H9 (cell line): ENCODE results near the gene SYT17. TPM values are rescaled to one million over a fixed set of nuclear protein-coding genes. Genes with fewer than 3 reads are reported as not detected.

Experiments used
- DNase-seq: peaks from one replicate; pipeline ENCODE4 v3.0.0-alpha.2; 2017
- H2AFZ ChIP-seq: one replicate; pipeline ENCODE4 v1.6.1; 2013; ENCODE audit warnings: mild to moderate bottlenecking, low read length, control low read depth, moderate library complexity
- H2AK5ac ChIP-seq: 2 replicates; pipeline ENCODE4 v1.6.1; 2013; ENCODE audit warnings: low read length, control low read depth, mixed read lengths; ENCODE audit not compliant: insufficient read length
- H2BK120ac ChIP-seq: one replicate; pipeline ENCODE4 v1.6.1; 2013; ENCODE audit warnings: low read depth, mild to moderate bottlenecking, low read length, control low read depth, inconsistent platforms; ENCODE audit not compliant: poor library complexity, severe bottlenecking
- H2BK12ac ChIP-seq: 2 replicates; pipeline ENCODE4 v1.6.1; 2013; ENCODE audit warnings: low read length, control low read depth, mixed read lengths, low read depth; ENCODE audit not compliant: insufficient read length
- H2BK15ac ChIP-seq: 2 replicates; pipeline ENCODE4 v1.6.1; 2013; ENCODE audit warnings: low read depth, low read length, control low read depth
- H2BK20ac ChIP-seq: one replicate; pipeline ENCODE4 v1.6.1; 2013; ENCODE audit warnings: low read depth, mild to moderate bottlenecking, low read length, control low read depth, inconsistent platforms; ENCODE audit not compliant: poor library complexity, severe bottlenecking
- H2BK5ac ChIP-seq: 2 replicates; pipeline ENCODE4 v1.6.1; 2013; ENCODE audit warnings: low read length, control low read depth, mixed read lengths; ENCODE audit not compliant: insufficient read length
- H3K14ac ChIP-seq: 2 replicates; pipeline ENCODE4 v1.6.1; 2013; ENCODE audit warnings: low read length, control low read depth; ENCODE audit not compliant: insufficient read depth
- H3K18ac ChIP-seq: 2 replicates; pipeline ENCODE4 v1.6.1; 2013; ENCODE audit warnings: low read depth, mild to moderate bottlenecking, mixed read lengths, low read length, control low read depth; ENCODE audit not compliant: insufficient read length
- H3K23ac ChIP-seq: 2 replicates; pipeline ENCODE4 v1.6.1; 2013; ENCODE audit warnings: low read length, control low read depth, mixed read lengths, low read depth; ENCODE audit not compliant: insufficient read length
- H3K23me2 ChIP-seq: 2 replicates; pipeline ENCODE4 v1.6.1; 2013; ENCODE audit warnings: low read depth, mild to moderate bottlenecking, mixed read lengths, low read length, control low read depth; ENCODE audit not compliant: insufficient read length, poor library complexity, severe bottlenecking
- H3K27ac ChIP-seq: 2 replicates; pipeline ENCODE4 v1.5.1; 2013; ENCODE audit warnings: low read length, control low read depth, mixed read lengths, low read depth; ENCODE audit not compliant: insufficient read length
- H3K27me3 ChIP-seq: 2 replicates; pipeline ENCODE4 v1.6.1; 2013; ENCODE audit warnings: low read length, control low read depth, inconsistent platforms; ENCODE audit not compliant: insufficient read depth
- H3K4ac ChIP-seq: 2 replicates; pipeline ENCODE4 v1.6.1; 2013; ENCODE audit warnings: low read depth, mild to moderate bottlenecking, control low read depth, inconsistent platforms, low read length, moderate library complexity
- H3K4me1 ChIP-seq: 2 replicates; pipeline ENCODE4 v1.6.1; 2013; ENCODE audit warnings: low read length, control low read depth, inconsistent platforms; ENCODE audit not compliant: insufficient read depth
- H3K4me2 ChIP-seq: 2 replicates; pipeline ENCODE4 v1.6.1; 2013; ENCODE audit warnings: low read length, control low read depth, mixed read lengths; ENCODE audit not compliant: insufficient read length, insufficient read depth
- H3K56ac ChIP-seq: 2 replicates; pipeline ENCODE4 v1.6.1; 2013; ENCODE audit warnings: low read depth, mild to moderate bottlenecking, mixed read lengths, low read length, control low read depth; ENCODE audit not compliant: insufficient read length
- H3K79me1 ChIP-seq: 2 replicates; pipeline ENCODE4 v1.6.1; 2013; ENCODE audit warnings: low read depth, mild to moderate bottlenecking, moderate library complexity, low read length, control low read depth, inconsistent platforms; ENCODE audit not compliant: insufficient read depth, poor library complexity, severe bottlenecking
- H3K79me2 ChIP-seq: 2 replicates; pipeline ENCODE4 v1.6.1; 2013; ENCODE audit warnings: low read length, control low read depth, inconsistent platforms; ENCODE audit not compliant: insufficient read depth
- H3K9ac ChIP-seq: 2 replicates; pipeline ENCODE4 v1.6.1; 2013; ENCODE audit warnings: low read length, control low read depth, mixed read lengths; ENCODE audit not compliant: insufficient read length; ENCODE audit errors: extremely low read depth
- H3K9me3 ChIP-seq: one replicate; pipeline ENCODE4 v1.6.1; 2013; ENCODE audit warnings: low read depth, low read length, inconsistent platforms; ENCODE audit not compliant: control insufficient read depth
- H3T11ph ChIP-seq: one replicate; pipeline ENCODE4 v1.6.1; 2013; ENCODE audit warnings: mild to moderate bottlenecking, low read length, control low read depth, inconsistent platforms
- H4K20me1 ChIP-seq: one replicate; pipeline ENCODE4 v1.6.1; 2013; ENCODE audit not compliant: control insufficient read depth, insufficient read length, insufficient read depth
- H4K5ac ChIP-seq: 2 replicates; pipeline ENCODE4 v1.6.1; 2013; ENCODE audit warnings: low read depth, mild to moderate bottlenecking, mixed read lengths, low read length, control low read depth; ENCODE audit not compliant: insufficient read length
- H4K8ac ChIP-seq: replicated peaks from 2 replicates; pipeline ENCODE4 v1.6.1; 2013; ENCODE audit warnings: low read length, control low read depth, mixed read lengths, low read depth; ENCODE audit not compliant: insufficient read length
- H4K91ac ChIP-seq: 2 replicates; pipeline ENCODE4 v1.6.1; 2013; ENCODE audit warnings: low read depth, mild to moderate bottlenecking, moderate library complexity, mixed read lengths, low read length, control low read depth; ENCODE audit not compliant: insufficient read length
- H3K27ac Mint-ChIP-seq, 3 experiments: 2 replicates in 2 of 3; 3 replicates in 1 of 3; pipeline ENCODE4 v1.8.0; 2020 to 2021; ENCODE audit warnings: mixed read lengths in 3 of 3, mild to moderate bottlenecking in 1 of 3, moderate library complexity in 1 of 3
- H3K27me3 Mint-ChIP-seq: 2 replicates; pipeline ENCODE4 v1.8.0; 2021; ENCODE audit warnings: low read depth, mild to moderate bottlenecking, moderate library complexity, mixed read lengths
- H3K36me3 Mint-ChIP-seq, 3 experiments: 2 replicates in 2 of 3; 3 replicates in 1 of 3; pipeline ENCODE4 v1.8.0; 2020 to 2021; ENCODE audit warnings: low read depth in 3 of 3, mixed read lengths in 3 of 3; ENCODE audit not compliant: insufficient read depth in 1 of 3
- H3K4me1 Mint-ChIP-seq, 2 experiments: 2 replicates each; pipeline ENCODE4 v1.8.0; 2020; ENCODE audit warnings: mixed read lengths in 2 of 2
- H3K4me3 Mint-ChIP-seq, 2 experiments: 2 replicates in 1 of 2; 3 replicates in 1 of 2; pipeline ENCODE4 v1.8.0; 2020 to 2021; ENCODE audit warnings: mild to moderate bottlenecking in 2 of 2, mixed read lengths in 2 of 2, moderate library complexity in 1 of 2
- H3K9me3 Mint-ChIP-seq, 2 experiments: 2 replicates in 1 of 2; 3 replicates in 1 of 2; pipeline ENCODE4 v1.8.0; 2020; ENCODE audit warnings: mild to moderate bottlenecking in 2 of 2, mixed read lengths in 2 of 2, moderate library complexity in 1 of 2
- CTCF ChIP-seq: fragments of 200-600 bp; sonication (generic); conservative IDR thresholded peaks from 3 replicates; pipeline ENCODE4 v1.8.0; 2021; ENCODE audit warnings: antibody characterized with exemption, mild to moderate bottlenecking
- WGBS: extraction: QIAGEN DNeasy Blood & Tissue Kit; methylation state at CpG from one replicate; pipeline ENCODE4 v1.1.7; 2013; ENCODE audit warnings: missing lambda C conversion rate, low lambda C conversion rate, mixed read lengths; ENCODE audit not compliant: insufficient read length; ENCODE audit errors: extremely low coverage; 5-methylcytosine and 5-hydroxymethylcytosine counted together
- total RNA-seq: library from RNA; stranded (reverse); gene quantifications from 2 replicates; pipeline ENCODE4 v1.2.1, GENCODE V29; 2021

SYT17 gene
- total RNA-seq, 1 experiment from 2014 or later, result 3.0 TPM

- H3K56ac ChIP-seq, result no peak overlapping the region
- no CpG with 5 or more reads among the region's 1 CpG for WGBS
- no peak overlapping the region for H2BK12ac ChIP-seq
- Mint-ChIP-seq H3K27me3 (no peaks in the 10 kb centered on the region), H3K4me3 (no peak overlapping the region), H3K27ac (no peak overlapping the region), H3K4me1 (peaks cover 29 to 30% of the 10 kb centered on the region in 2 experiments), H3K36me3 (no peaks in the 10 kb centered on the region), H3K9me3 (no peaks in the 10 kb centered on the region; a peak in 1 of 5 replicates)
- no peak overlapping the region for H3K4ac ChIP-seq
- H3K23ac ChIP-seq, result no peak overlapping the region
- no peak overlapping the region for H3T11ph ChIP-seq
- no peak overlapping the region for H3K9ac ChIP-seq
- no peaks in the 10 kb centered on the region for H4K20me1 ChIP-seq
- no peak overlapping the region for H2BK120ac ChIP-seq
- H3K18ac ChIP-seq, result no peak overlapping the region
- no peak overlapping the region for H4K8ac ChIP-seq
- H4K5ac ChIP-seq, result no peak overlapping the region
- no peak for TF ChIP-seq CTCF
- peaks cover 3% of the 10 kb centered on the region for H3K23me2 ChIP-seq
- no peak for DNase-seq
- H2BK15ac ChIP-seq, result no peak overlapping the region
- H2BK20ac ChIP-seq, result no peak overlapping the region
- no peaks in the 10 kb centered on the region for H3K79me2 ChIP-seq
- H2AK5ac ChIP-seq, result no peak overlapping the region
- no peak overlapping the region for H3K27ac ChIP-seq
- no peaks in the 10 kb centered on the region for H3K9me3 ChIP-seq
- no peaks in the 10 kb centered on the region for H3K27me3 ChIP-seq
- H3K14ac ChIP-seq, result no peak overlapping the region
- no peak overlapping the region for H2BK5ac ChIP-seq
- H3K4me1 ChIP-seq, result peaks cover 3% of the 10 kb centered on the region; the same call in 1 of the 2 replicates
- no peaks in the 10 kb centered on the region for H3K79me1 ChIP-seq
- H4K91ac ChIP-seq, result no peak overlapping the region
- no peak overlapping the region for H2AFZ ChIP-seq
- H3K4me2 ChIP-seq, result no peak overlapping the region
Observed at GRCh38 chr16:19132255-19132654, 35.8 kb upstream of the SYT17 start.
